ENCODE data around the gene DNAH6.

DNAH6 gene

GRCh38 chr2:84579661-84580060 is 63.4 kb downstream of the DNAH6 start:
- H3K4me1 ChIP-seq: no peaks in the 10 kb centered on the region
- no peaks in the 10 kb centered on the region for H4K20me1 ChIP-seq
- no peak overlapping the region for H3K9ac ChIP-seq
- no peaks in the 10 kb centered on the region; a peak in 1 of 22 replicates for H3K9me3 ChIP-seq (replicated peaks in 1 of 11)
- no peak overlapping the region for H3K4me2 ChIP-seq
- H3K27ac ChIP-seq: no peak overlapping the region
- TF ChIP-seq Cebpa-rat (IDR thresholded peaks at IDR 0.05): no peak
- no peak overlapping the region for H3K4me3 ChIP-seq
- no peaks in the 10 kb centered on the region for H3K36me3 ChIP-seq
- no peaks in the 10 kb centered on the region for H3K27me3 ChIP-seq

DNA sequence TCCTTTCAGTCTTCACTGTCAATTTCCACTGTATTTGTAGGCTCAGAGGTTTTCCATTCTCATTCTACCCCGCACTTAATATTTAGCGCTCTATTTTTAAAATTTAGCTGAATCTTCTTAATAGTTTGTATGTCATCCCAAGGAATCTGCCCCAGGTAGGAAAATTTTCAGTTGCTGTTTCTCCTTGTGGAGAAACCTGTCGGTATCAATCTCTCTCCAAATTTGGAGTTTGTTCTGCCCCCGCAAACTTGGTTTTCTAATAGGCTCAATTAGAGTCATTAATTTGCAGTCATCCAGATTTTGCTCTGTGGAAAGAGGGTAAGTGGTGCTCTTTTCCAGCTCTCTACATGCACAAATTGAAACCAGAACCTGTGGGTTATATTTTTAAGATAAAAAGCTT is 87.6 kb downstream of the DNAH6 start:
- no peaks in the 10 kb centered on the region for H4K20me1 ChIP-seq
- no peaks in the 10 kb centered on the region for H3K27me3 ChIP-seq
- TF ChIP-seq Cebpa-rat (IDR thresholded peaks at IDR 0.05): no peak
- no peak overlapping the region for H3K27ac ChIP-seq
- no peak overlapping the region for H3K4me2 ChIP-seq
- H3K36me3 ChIP-seq: peaks cover 0 to 6% (median 0%) of the 10 kb centered on the region in 11 experiments; a peak in 1 of 22 replicates
- no peaks in the 10 kb centered on the region for H3K4me1 ChIP-seq
- H3K9ac ChIP-seq: no peak overlapping the region
- H3K4me3 ChIP-seq: no peak overlapping the region
- peaks cover 10 to 18% (median 14%) of the 10 kb centered on the region in 11 experiments for H3K9me3 ChIP-seq (replicated peaks in 1 of 11)

DNA sequence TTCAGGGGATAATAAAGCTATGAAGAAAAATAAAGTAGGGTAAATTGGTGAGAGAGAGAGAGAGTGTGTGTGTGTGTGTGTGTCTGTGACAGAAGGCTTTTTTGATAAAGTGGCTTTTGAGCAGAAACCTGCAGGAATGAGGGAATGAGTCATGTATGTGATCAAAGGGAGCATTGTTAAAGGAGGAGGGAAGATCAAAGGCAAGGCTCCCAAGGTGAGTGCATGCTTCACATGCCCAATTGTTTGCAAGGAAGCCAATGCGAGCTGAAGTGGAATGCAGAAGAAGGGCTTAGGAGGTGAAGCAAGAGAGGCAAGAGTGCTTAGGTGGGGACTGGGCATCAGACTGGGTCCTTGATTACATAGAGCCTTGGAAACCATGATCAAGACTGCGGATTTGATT is 96.8 kb downstream of the DNAH6 start:
- Histone ChIP-seq H3K27ac (no peak overlapping the region), H3K4me2 (no peak overlapping the region), H3K27me3 (no peaks in the 10 kb centered on the region), H3K4me1 (no peaks in the 10 kb centered on the region), H3K4me3 (no peak overlapping the region), H3K36me3 (peaks cover 0 to 6% (median 0%) of the 10 kb centered on the region in 11 experiments; a peak in 2 of 22 replicates), H3K9me3 (replicated peaks in 1 of 11) (peaks cover 10 to 18% (median 13%) of the 10 kb centered on the region in 11 experiments), H3K9ac (no peak overlapping the region), H4K20me1 (no peaks in the 10 kb centered on the region)
- no peak for TF ChIP-seq Cebpa-rat (IDR thresholded peaks at IDR 0.05)

DNA sequence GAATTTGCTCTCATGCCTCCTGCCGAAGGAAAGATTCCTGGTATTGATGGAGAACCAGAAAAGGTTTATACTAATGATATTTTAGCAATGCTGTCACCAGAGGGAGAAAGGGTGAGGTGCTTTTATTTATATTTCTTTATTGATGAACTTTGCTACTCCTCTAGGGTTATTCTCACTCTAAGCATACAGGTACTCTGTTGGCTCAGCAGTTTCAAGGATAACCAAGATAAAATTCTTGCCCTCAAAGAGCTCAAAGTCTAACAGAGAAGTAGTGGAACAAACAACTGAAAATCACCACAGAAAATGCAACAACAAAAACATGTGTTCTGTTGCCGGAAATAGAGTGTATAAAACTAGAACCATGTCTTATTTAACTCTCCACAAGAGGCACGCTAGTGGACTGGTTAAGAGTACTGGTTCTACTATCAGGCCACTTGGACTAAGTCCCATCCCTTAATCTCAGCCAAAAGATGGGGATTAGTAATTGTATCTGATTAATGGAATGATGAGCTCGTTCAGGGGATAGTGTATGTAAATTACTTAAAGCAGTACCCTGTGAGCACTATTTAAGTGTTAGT is 103.6 kb downstream of the DNAH6 start:
- H3K4me3 ChIP-seq: no peak overlapping the region
- no peak overlapping the region for H3K9ac ChIP-seq
- H3K4me1 ChIP-seq: no peaks in the 10 kb centered on the region
- no peaks in the 10 kb centered on the region for H3K36me3 ChIP-seq
- no peak overlapping the region for H3K27ac ChIP-seq
- TF ChIP-seq Cebpa-rat (IDR thresholded peaks at IDR 0.05): no peak
- no peaks in the 10 kb centered on the region for H4K20me1 ChIP-seq
- H3K9me3 ChIP-seq (replicated peaks in 1 of 11): peaks cover 0 to 4% (median 0%) of the 10 kb centered on the region in 11 experiments; a peak in 2 of 22 replicates
- no peak overlapping the region for H3K4me2 ChIP-seq
- no peaks in the 10 kb centered on the region for H3K27me3 ChIP-seq

- Histone ChIP-seq H3K27ac (no peak overlapping the region), H4K20me1 (no peaks in the 10 kb centered on the region), H3K36me3 (no peaks in the 10 kb centered on the region), H3K9ac (no peak overlapping the region), H3K4me1 (no peaks in the 10 kb centered on the region), H3K27me3 (no peaks in the 10 kb centered on the region), H3K9me3 (replicated peaks in 1 of 11) (no peaks in the 10 kb centered on the region), H3K4me2 (no peak overlapping the region), H3K4me3 (no peak overlapping the region)
- no peak for TF ChIP-seq Cebpa-rat (IDR thresholded peaks at IDR 0.05)
Measured at GRCh38 chr2:84628486-84628885, 112.2 kb downstream of the DNAH6 start.

GRCh38 chr2:84629550-84629949 is 113.3 kb downstream of the DNAH6 start:
- no peak overlapping the region for H3K4me3 ChIP-seq
- H3K36me3 ChIP-seq: no peaks in the 10 kb centered on the region
- H3K9ac ChIP-seq: no peak overlapping the region
- no peaks in the 10 kb centered on the region for H4K20me1 ChIP-seq
- TF ChIP-seq Cebpa-rat (IDR thresholded peaks at IDR 0.05): no peak
- no peaks in the 10 kb centered on the region for H3K27me3 ChIP-seq
- H3K4me1 ChIP-seq: no peaks in the 10 kb centered on the region
- H3K27ac ChIP-seq: no peak overlapping the region
- H3K4me2 ChIP-seq: no peak overlapping the region
- H3K9me3 ChIP-seq (replicated peaks in 1 of 11): no peaks in the 10 kb centered on the region

DNA sequence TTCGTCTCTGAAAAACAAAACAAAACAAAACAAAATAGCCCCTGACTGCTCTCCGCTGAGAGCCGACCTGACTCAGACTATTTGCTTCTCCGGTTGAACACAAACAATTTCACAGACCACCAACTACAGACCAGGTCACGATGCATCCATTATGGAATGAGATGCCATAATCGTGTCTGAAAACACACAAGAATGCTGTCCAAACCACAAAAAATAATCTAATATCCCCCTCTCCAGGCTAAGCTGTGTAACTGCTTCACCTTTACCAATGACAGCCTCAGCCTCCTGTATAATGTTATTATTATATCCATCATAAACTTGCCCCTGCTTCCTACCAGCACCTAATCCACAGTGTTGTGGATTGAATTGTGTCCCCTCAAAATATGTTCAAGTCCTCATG is 114.7 kb downstream of the DNAH6 start:
- Histone ChIP-seq H3K4me1 (no peaks in the 10 kb centered on the region), H3K9ac (no peak overlapping the region), H3K4me2 (no peak overlapping the region), H3K4me3 (no peak overlapping the region), H3K36me3 (no peaks in the 10 kb centered on the region), H3K9me3 (replicated peaks in 1 of 11) (no peaks in the 10 kb centered on the region), H3K27ac (no peak overlapping the region), H3K27me3 (no peaks in the 10 kb centered on the region), H4K20me1 (no peaks in the 10 kb centered on the region)
- TF ChIP-seq Cebpa-rat (IDR thresholded peaks at IDR 0.05): no peak

DNA sequence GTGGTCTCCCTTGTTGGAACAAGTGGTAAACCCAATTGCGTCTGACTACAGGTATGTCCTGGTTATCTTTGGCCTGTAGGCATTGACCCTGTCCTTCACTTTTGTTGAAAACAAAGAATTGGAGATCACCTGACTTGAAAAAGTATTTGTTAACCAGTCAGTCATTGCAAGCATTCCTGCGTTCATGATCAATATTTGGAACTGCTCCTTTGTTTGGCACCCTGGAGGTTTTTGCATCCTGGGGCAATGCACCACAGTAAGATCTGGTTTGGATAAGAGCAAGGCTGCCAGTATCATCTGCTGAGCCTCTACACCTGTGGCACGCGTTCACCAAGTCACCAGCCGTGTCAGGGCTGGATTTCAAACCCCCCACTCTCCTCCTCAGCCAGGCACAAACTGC is 115.7 kb downstream of the DNAH6 start:
- no peak overlapping the region for H3K9ac ChIP-seq
- H3K36me3 ChIP-seq: no peaks in the 10 kb centered on the region
- no peaks in the 10 kb centered on the region for H4K20me1 ChIP-seq
- H3K4me1 ChIP-seq: no peaks in the 10 kb centered on the region
- no peaks in the 10 kb centered on the region for H3K27me3 ChIP-seq
- H3K4me2 ChIP-seq: no peak overlapping the region
- H3K9me3 ChIP-seq (replicated peaks in 1 of 11): no peaks in the 10 kb centered on the region
- TF ChIP-seq Cebpa-rat (IDR thresholded peaks at IDR 0.05): no peak
- no peak overlapping the region for H3K4me3 ChIP-seq
- H3K27ac ChIP-seq: no peak overlapping the region

GRCh38 chr2:84636080-84636971 is 120.0 kb downstream of the DNAH6 start:
- TF ChIP-seq Cebpa-rat (IDR thresholded peaks at IDR 0.05): no peak
- H3K4me2 ChIP-seq: no peak overlapping the region
- H3K27ac ChIP-seq: no peak overlapping the region
- no peak overlapping the region for H3K9ac ChIP-seq
- no peaks in the 10 kb centered on the region for H3K36me3 ChIP-seq
- H3K4me3 ChIP-seq: no peak overlapping the region
- H4K20me1 ChIP-seq: no peaks in the 10 kb centered on the region
- no peaks in the 10 kb centered on the region for H3K27me3 ChIP-seq
- no peaks in the 10 kb centered on the region for H3K4me1 ChIP-seq
- H3K9me3 ChIP-seq (replicated peaks in 1 of 11): peaks cover 0 to 8% (median 0%) of the 10 kb centered on the region in 11 experiments; a peak in 4 of 22 replicates

GRCh38 chr2:84639751-84640150 is 123.5 kb downstream of the DNAH6 start:
- no peak overlapping the region for H3K9ac ChIP-seq
- no peaks in the 10 kb centered on the region for H3K27me3 ChIP-seq
- H3K4me2 ChIP-seq: no peak overlapping the region
- H4K20me1 ChIP-seq: no peaks in the 10 kb centered on the region
- H3K9me3 ChIP-seq (replicated peaks in 1 of 11): peaks cover 0 to 8% (median 0%) of the 10 kb centered on the region in 11 experiments; a peak in 4 of 22 replicates
- H3K4me1 ChIP-seq: no peaks in the 10 kb centered on the region
- no peaks in the 10 kb centered on the region for H3K36me3 ChIP-seq
- no peak for TF ChIP-seq Cebpa-rat (IDR thresholded peaks at IDR 0.05)
- H3K4me3 ChIP-seq: no peak overlapping the region
- H3K27ac ChIP-seq: no peak overlapping the region

Data from BLaER1 treated with 17β-estradiol and CSF1 and Interleukin-3, amounts not matched to agents 10 nM and 100 nM (cell line).